HepG2 (cell line): Measurements from ENCODE around the gene ACAP3. TPM values are rescaled to one million over a fixed set of nuclear protein-coding genes. Genes with fewer than 3 reads are reported as not detected.

Experiments
- ELK4 ChIP-seq: sonication (generic); formaldehyde crosslinking; IDR thresholded peaks from 2 replicates; pipeline ENCODE4 v1.9.0; 2021; ENCODE audit warnings: missing genetic modification reagents, borderline replicate concordance
- EP300 ChIP-seq, 3 experiments: sonication (generic) in 1 of 3; formaldehyde crosslinking in 1 of 3; IDR thresholded peaks; 2 replicates each; pipeline versions ENCODE4 v1.5.1 to v1.6.1; 2011 to 2020; ENCODE audit warnings: low read depth in 2 of 3, low read length in 2 of 3, borderline replicate concordance in 1 of 3, improper control_type of control experiment in 1 of 3, mild to moderate bottlenecking in 1 of 3, missing genetic modification reagents in 1 of 3, moderate library complexity in 1 of 3
- FOXP1 ChIP-seq, 2 experiments: fragments of 450-650 bp in 1 of 2; IDR thresholded peaks; 2 replicates each; pipeline ENCODE4 v1.6.1; 2017 to 2018; ENCODE audit warnings: antibody characterized with exemption in 1 of 2
- GATA4 ChIP-seq: sonication (generic); IDR thresholded peaks from 2 replicates; pipeline ENCODE4 v1.6.1; 2016; ENCODE audit warnings: antibody characterized with exemption, low read depth, borderline replicate concordance
- GATAD1 ChIP-seq: IDR thresholded peaks from 2 replicates; pipeline ENCODE4 v1.6.1; 2016; ENCODE audit warnings: missing genetic modification reagents, missing compliant biosample characterization
- KDM5B ChIP-seq: sonication (generic); formaldehyde crosslinking; IDR thresholded peaks from 2 replicates; pipeline ENCODE4 v1.4.0; 2020; ENCODE audit warnings: missing genetic modification reagents, mild to moderate bottlenecking, borderline replicate concordance
- NFYB ChIP-seq: sonication (generic); formaldehyde crosslinking; IDR thresholded peaks from 2 replicates; pipeline ENCODE4 v1.4.0; 2020; ENCODE audit warnings: missing genetic modification reagents
- NPAS2 ChIP-seq: sonication (generic); formaldehyde crosslinking; IDR thresholded peaks from 2 replicates; pipeline ENCODE4 v1.8.0; 2022; ENCODE audit warnings: mild to moderate bottlenecking, missing genetic modification reagents, borderline replicate concordance
- SIN3B ChIP-seq: fragments of 150-350 bp; IDR thresholded peaks from 2 replicates; pipeline ENCODE4 v1.6.1; 2014; ENCODE audit warnings: low read length
- SMARCE1 ChIP-seq: fragments of 450-650 bp; IDR thresholded peaks from 2 replicates; pipeline ENCODE4 v1.6.1; 2017; ENCODE audit warnings: borderline replicate concordance
- WIZ ChIP-seq: sonication (generic); formaldehyde crosslinking; IDR thresholded peaks from 2 replicates; pipeline ENCODE4 v1.5.1; 2020; ENCODE audit warnings: mild to moderate bottlenecking, missing genetic modification reagents
- ZFY ChIP-seq: sonication (generic); formaldehyde crosslinking; IDR thresholded peaks from 2 replicates; pipeline ENCODE4 v1.4.0; 2020; ENCODE audit warnings: missing genetic modification reagents
- ZNF224 ChIP-seq: sonication (generic); formaldehyde crosslinking; IDR thresholded peaks from 2 replicates; pipeline ENCODE4 v1.5.0; 2020; ENCODE audit warnings: mild to moderate bottlenecking, missing genetic modification reagents
- ZNF326 ChIP-seq: sonication (generic); formaldehyde crosslinking; IDR thresholded peaks from 2 replicates; pipeline ENCODE4 v1.4.0; 2020; ENCODE audit warnings: missing genetic modification reagents, borderline replicate concordance
- ZNF558 ChIP-seq: sonication (generic); formaldehyde crosslinking; IDR thresholded peaks from 2 replicates; pipeline ENCODE4 v1.9.0; 2022; ENCODE audit warnings: mild to moderate bottlenecking, missing genetic modification reagents, borderline replicate concordance
- ZNF562 ChIP-seq: sonication (generic); formaldehyde crosslinking; IDR thresholded peaks from 2 replicates; pipeline ENCODE4 v1.8.0; 2022; ENCODE audit warnings: missing genetic modification reagents, borderline replicate concordance
- polyA plus RNA-seq, 8 experiments: library from polyadenylated mRNA; depleted of rRNA in 3 of 8; stranded (reverse) in 7 of 8; unstranded in 1 of 8; fragments of >200 nt; fragmentation: Illumina TruSeq in 4 of 8; extraction: Trizol in 4 of 8; gene quantifications; 2 replicates each; pipeline versions ENCODE4 v1.2.1 to v1.2.3, GENCODE V29; 2011 to 2016; ENCODE audit warnings: low read depth in 4 of 8, missing spikeins in 1 of 8, mixed read lengths in 1 of 8; ENCODE audit not compliant: insufficient read depth in 1 of 8
- total RNA-seq, 5 experiments: library from RNA; depleted of rRNA; stranded (reverse); fragments of >200 nt; fragmentation: Illumina TruSeq; extraction: Trizol; gene quantifications; 2 replicates each; pipeline ENCODE4 v1.2.3, GENCODE V29; 2016; ENCODE audit warnings: low read depth in 1 of 5
- TF ChIP-seq, protein P1 (sequence below): sonication (generic); formaldehyde crosslinking; IDR thresholded peaks from 2 replicates; pipeline ENCODE4 v1.9.0; 2022; ENCODE audit warnings: missing genetic modification reagents, mild to moderate bottlenecking, borderline replicate concordance
- TF ChIP-seq, protein P2 (sequence below): sonication (generic); formaldehyde crosslinking; IDR thresholded peaks from 2 replicates; pipeline ENCODE4 v1.8.0; 2022; ENCODE audit warnings: mild to moderate bottlenecking, missing genetic modification reagents; ENCODE audit not compliant: insufficient replicate concordance
- TF ChIP-seq, protein P3 (sequence below): sonication (generic); formaldehyde crosslinking; IDR thresholded peaks from 2 replicates; pipeline ENCODE4 v1.8.1; 2023; ENCODE audit warnings: mild to moderate bottlenecking, inconsistent platforms, moderate library complexity, missing genetic modification reagents, borderline replicate concordance
- TF ChIP-seq, protein P4 (sequence below), 2 experiments: sonication (generic) in 1 of 2; formaldehyde crosslinking in 1 of 2; IDR thresholded peaks; 2 replicates each; pipeline versions ENCODE4 v1.4.0 to v1.6.1; 2018 to 2020; ENCODE audit warnings: missing genetic modification reagents in 2 of 2, borderline replicate concordance in 1 of 2, low read depth in 1 of 2, mild to moderate bottlenecking in 1 of 2, missing biosample characterization in 1 of 2

Gene ACAP3
- total and polyA plus RNA-seq, 2 of the 13 experiments (the other 11 are each of a cell fraction or from before 2014, with no cell fraction given): 29.4 to 50.8 TPM

DNA sequence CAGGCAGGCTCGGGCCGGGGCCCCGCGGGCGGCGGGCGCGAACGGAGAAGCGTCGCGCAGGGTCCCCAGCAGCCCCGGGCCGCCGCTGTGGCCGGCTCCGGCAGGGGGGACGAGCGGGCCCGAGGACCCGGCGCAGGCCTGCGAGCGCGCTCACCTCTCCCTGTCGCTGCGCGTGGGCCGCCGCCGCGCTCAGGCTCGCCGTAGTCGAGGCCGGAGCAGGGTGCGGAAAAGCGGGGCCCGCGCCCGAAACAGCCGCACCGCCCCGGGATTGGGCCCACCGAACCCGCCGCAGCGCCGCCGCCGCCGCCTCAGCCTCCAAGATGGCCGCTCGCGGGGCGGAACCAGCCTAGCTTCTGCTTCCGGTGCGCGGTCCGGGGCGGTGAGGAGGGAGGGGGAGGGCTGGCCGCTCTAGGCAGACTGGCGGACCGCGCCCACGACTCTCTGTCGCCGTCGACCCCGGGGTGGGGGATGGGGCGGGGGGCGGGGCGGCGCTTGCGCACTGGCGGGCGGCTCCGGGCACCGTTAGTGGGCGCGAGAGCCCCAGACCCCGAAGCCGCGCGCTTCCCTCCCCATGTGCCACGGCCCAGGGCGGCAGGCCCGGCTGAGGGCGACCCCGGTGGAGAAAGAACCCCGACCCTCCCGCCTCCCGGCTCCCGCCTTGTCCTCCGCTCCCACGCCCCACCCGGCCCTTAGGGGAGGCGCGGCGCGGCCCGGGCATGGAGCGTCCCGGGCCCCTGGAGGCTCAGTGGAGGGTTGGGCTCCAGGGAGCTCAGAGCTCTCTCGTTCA lies 34.0 kb downstream of the ACAP3 start, which contains the start of gene UBE2J2 (continued):
- TF ChIP-seq, protein P1, sequence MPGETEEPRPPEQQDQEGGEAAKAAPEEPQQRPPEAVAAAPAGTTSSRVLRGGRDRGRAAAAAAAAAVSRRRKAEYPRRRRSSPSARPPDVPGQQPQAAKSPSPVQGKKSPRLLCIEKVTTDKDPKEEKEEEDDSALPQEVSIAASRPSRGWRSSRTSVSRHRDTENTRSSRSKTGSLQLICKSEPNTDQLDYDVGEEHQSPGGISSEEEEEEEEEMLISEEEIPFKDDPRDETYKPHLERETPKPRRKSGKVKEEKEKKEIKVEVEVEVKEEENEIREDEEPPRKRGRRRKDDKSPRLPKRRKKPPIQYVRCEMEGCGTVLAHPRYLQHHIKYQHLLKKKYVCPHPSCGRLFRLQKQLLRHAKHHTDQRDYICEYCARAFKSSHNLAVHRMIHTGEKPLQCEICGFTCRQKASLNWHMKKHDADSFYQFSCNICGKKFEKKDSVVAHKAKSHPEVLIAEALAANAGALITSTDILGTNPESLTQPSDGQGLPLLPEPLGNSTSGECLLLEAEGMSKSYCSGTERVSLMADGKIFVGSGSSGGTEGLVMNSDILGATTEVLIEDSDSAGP: peak; percentile 46; the same call in 1 of the 2 replicates
- 0 out of 4 replicates have a peak, but pooled peaks of 1 of the 2 experiments have one; percentile 17 for TF ChIP-seq EP300 (IDR thresholded peaks at IDR 0.05; ENCODE audit: low read depth in 2 of 2, low read length in 2 of 2)
- TF ChIP-seq EP300 (CRISPR knock-in tag; IDR thresholded peaks at IDR 0.05; ENCODE audit: borderline replicate concordance): no peak
- no peak for TF ChIP-seq ZNF224 (CRISPR knock-in tag)
- no peak for TF ChIP-seq ZNF562 (CRISPR knock-in tag)
- TF ChIP-seq GATAD1 (CRISPR knock-in tag): peak; percentile 88
- TF ChIP-seq ZNF558 (CRISPR knock-in tag): no peak
- peak; percentile 54; the same call in 1 of the 2 replicates for TF ChIP-seq KDM5B (CRISPR knock-in tag)
- TF ChIP-seq, protein P2, sequence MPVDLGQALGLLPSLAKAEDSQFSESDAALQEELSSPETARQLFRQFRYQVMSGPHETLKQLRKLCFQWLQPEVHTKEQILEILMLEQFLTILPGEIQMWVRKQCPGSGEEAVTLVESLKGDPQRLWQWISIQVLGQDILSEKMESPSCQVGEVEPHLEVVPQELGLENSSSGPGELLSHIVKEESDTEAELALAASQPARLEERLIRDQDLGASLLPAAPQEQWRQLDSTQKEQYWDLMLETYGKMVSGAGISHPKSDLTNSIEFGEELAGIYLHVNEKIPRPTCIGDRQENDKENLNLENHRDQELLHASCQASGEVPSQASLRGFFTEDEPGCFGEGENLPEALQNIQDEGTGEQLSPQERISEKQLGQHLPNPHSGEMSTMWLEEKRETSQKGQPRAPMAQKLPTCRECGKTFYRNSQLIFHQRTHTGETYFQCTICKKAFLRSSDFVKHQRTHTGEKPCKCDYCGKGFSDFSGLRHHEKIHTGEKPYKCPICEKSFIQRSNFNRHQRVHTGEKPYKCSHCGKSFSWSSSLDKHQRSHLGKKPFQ: no peak
- TF ChIP-seq SMARCE1: no peak
- TF ChIP-seq, protein P3, sequence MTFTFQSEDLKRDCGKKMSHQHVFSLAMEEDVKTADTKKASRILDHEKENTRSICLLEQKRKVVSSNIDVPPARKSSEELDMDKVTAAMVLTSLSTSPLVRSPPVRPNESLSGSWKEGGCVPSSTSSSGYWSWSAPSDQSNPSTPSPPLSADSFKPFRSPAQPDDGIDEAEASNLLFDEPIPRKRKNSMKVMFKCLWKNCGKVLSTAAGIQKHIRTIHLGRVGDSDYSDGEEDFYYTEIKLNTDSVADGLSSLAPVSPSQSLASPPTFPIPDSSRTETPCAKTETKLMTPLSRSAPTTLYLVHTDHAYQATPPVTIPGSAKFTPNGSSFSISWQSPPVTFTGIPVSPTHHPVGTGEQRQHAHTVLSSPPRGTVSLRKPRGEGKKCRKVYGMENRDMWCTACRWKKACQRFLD (CRISPR knock-in tag): no peak
- TF ChIP-seq ZNF326 (CRISPR knock-in tag): no peak
- TF ChIP-seq GATA4: peak; percentile 33; the same call in 1 of the 2 replicates
- no peak for TF ChIP-seq ELK4
- no peak for TF ChIP-seq SIN3B
- no peak for TF ChIP-seq NPAS2 (CRISPR knock-in tag)
- TF ChIP-seq FOXP1 (IDR thresholded peaks at IDR 0.05): no peak
- no peak for TF ChIP-seq FOXP1 (CRISPR knock-in tag; IDR thresholded peaks at IDR 0.05)
- TF ChIP-seq ZFY (CRISPR knock-in tag): peak; percentile 94
- TF ChIP-seq WIZ (CRISPR knock-in tag): no peak
- TF ChIP-seq, protein P4, sequence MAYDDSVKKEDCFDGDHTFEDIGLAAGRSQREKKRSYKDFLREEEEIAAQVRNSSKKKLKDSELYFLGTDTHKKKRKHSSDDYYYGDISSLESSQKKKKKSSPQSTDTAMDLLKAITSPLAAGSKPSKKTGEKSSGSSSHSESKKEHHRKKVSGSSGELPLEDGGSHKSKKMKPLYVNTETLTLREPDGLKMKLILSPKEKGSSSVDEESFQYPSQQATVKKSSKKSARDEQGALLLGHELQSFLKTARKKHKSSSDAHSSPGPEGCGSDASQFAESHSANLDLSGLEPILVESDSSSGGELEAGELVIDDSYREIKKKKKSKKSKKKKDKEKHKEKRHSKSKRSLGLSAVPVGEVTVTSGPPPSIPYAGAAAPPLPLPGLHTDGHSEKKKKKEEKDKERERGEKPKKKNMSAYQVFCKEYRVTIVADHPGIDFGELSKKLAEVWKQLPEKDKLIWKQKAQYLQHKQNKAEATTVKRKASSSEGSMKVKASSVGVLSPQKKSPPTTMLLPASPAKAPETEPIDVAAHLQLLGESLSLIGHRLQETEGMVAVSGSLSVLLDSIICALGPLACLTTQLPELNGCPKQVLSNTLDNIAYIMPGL (CRISPR knock-in tag; IDR thresholded peaks at IDR 0.05; ENCODE audit: borderline replicate concordance in 1 of 2, low read depth in 1 of 2): peak; percentile 66 to 73; a peak in 3 of 4 replicates
- TF ChIP-seq NFYB (CRISPR knock-in tag): 0 out of 2 replicates have a peak, but pooled peaks have one; percentile 15
